ENCODE data around the gene SPHK2.

Gene SPHK2

DNA sequence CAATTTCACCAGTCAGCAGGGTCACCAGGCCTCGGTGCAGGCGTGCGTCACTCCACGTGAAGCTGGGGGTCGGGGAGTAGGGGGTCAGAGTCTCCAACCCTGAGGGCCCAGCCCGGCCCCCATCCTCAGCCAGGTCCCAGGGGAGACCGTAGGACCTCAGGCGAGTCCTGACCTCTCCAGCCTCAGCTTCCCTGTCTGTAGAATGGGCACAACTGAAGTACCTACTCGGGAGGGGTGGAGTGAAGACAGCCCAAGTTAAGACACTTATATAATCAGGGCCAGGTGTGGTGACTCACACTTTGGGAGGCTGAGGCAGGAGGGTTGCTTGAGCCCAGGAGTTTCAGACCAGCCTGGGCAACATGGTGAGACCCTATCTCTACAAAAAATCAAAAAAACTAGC, 15.5 kb upstream of the SPHK2 start:
- no peak for FAIRE-seq

- no peak for FAIRE-seq
These were observed 12.6 kb upstream of the SPHK2 start, which contains the start of gene SPACA4 for GRCh38 chr19:48606463-48607358. Gene SPACA4 (plus strand): TSS chr19:48606742. CDS start chr19:48606979, 237 bp downstream.

DNA sequence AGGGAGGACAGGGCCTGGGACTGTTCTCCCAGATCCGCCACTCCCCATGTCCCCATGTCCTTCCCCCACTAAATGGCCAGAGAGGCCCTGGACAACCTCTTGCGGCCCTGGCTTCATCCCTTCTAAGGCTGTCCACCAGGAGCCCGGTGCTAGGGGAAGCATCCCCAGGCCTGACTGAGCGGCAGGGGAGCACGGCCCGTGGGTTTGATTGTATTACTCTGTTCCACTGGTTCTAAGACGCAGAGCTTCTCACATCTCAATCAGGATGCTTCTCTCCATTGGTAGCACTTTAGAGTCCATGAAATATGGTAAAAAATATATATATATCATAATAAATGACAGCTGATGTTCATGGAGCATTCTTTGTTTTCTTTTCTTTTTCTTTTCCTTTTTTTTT, 11.9 kb upstream of the SPHK2 start:
- no peak for FAIRE-seq

- FAIRE-seq, result no peak
These were observed 10.5 kb upstream of the SPHK2 start for GRCh38 chr19:48608798-48609263.

DNA sequence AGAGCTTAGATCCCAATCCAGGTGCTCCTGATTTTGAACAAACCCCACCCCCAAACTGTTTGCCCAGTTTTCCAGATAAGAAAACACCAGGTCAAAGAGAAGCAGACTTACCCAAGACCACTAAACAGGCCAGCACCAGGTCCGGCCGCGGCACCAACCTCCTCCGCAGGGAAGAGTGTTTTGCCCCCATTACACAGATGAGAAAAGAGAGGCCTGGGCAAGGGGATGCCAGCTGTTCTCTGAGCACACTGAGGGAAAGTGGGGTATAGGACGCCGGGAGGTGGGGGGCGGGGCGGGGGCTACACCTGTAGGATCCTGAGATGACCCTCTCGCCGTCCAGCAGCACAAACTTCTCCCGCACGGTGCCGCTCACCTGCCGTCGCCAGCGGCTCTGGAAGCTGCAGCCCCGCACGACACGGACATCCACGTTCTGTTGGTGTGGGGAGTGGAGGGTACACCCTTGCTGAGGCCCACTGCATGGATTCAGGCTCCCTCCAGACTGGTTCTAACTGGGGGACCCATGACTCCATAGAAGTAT, 9.7 kb upstream of the SPHK2 start:
- FAIRE-seq, result no peak

DNA sequence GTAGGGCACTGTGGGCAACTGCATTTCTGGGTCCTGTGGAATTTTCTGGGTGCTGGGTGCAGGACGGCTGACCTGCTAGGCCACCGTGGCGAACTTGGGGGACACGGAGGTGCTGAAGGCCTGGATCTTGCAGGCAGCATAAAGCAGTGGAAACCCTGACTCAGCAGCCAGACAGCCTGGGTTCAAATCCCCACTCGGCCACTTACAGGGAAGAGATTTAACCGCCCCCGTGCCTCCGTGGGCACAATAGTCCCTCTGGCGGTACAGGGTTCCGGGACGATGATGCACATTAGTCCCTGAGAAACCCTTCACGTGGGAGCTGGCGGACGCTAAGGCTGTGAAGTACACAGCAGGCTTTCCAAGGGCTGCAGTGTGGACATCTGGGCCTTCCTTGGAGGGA, 7.4 kb upstream of the SPHK2 start:
- FAIRE-seq, result no peak

- no peak for FAIRE-seq
These were observed 6.1 kb upstream of the SPHK2 start for GRCh38 chr19:48613024-48613851.

DNA sequence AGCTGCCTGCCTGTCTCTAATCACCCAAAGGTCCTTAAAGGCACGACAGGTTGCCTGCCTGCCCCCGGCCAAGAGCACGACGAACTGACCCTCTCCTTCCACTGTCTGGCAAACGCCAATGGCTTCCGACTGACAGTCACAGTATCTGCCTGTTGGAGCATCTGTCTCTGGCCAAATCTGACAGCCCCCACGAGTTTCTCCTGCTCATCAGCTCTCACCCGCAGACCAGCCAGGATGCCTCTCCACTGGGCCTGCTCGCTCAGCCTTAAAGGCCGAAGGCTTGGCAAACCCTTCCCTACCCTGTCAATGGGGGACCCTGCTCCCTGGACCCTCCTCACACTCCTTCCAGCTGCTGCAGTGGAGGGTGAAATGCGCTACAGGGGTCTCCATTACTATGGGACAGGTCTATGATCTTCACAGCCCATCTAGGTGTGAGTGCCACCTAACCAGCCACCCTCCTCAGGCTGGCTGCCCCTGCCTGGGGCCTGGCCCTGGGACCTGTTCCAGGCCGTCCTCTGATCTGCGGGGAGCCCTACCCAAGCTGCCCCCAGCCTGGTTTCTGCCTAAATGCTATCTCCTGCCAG, 5.4 kb upstream of the SPHK2 start:
- FAIRE-seq, result no peak

DNA sequence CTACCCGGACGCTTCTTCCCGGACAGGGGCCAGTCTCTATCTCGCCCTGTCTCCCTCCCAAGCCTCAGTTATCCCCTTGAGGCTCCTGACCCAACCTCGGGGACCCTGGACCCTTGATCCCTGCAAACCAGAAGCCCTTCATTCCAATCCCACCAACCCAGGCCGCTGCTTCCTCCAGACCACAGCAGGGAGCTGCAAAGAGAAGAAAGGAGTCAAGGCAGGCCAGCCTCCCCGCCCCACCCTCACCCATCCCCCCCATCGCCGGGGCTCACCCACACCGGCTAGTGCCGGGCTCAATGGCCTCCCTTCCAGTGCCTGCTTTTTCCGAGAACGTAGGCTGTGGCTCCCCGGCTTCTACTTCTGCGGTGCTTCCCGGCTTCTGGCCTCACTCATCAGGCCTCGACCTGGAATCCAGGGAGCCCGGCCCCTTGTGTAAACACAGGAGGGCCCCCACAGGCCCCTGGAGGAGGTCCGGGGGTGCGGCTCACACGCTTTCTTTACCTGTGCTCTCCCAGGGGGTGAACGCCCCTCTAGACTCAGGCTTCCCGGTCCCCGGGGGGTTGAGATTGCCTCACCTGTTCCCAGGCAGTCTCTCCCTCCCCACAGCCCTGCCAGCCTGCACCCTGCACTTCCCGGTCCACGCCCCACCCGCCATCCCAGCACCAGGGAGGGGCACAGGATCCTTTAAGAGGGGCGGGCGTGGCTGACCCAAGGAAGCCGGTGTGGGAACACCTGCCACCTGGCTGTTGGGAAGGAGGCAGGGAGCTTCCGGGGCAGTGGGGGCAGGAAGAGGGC, 4.7 kb upstream of the SPHK2 start, which contains the start of gene FAM83E:
FAM83E (minus strand) TSS at position 641 of the 795 bp plus-strand sequence. CDS start 1,704 bp downstream, outside the sequence.
- FAIRE-seq, result no peak

DNA sequence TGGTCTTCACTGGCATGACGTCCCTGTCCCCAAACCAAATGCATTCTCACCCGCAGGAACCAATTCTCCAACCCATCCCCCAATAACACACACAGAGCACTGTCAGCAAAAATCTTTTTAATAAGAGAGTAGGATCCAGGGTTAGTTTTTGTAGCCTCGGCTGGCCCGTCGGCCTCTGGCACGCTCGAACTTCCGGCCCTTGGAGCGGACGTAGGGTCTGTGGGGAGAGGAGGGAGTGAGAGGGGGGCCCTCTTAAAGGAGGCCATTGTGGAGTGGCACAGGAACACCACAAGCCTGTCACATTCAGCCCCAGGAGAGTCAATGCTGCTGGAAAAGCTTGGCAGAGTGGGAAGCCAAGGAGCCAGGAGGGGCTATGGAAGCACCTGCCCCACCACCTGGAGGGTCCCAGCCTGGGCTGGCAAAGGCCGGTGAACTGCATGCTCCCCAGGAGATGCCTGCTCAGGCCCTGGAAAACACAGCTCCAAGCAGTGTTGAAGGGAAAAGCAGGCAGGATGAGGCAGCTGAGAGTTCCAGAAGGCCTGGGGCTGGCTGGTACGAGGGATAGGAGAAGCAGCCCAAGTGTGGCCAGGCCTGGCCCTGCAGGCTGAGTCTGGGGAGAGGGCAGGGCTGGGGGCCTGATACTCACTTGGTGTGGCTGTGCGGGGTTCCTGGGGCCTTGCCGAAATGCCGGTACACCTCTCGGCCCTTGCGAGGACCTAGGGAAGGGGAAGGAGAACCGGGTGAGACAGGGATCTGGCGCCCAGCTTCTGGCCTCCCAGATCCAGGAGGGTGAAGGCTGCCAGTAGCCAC, 3.9 kb upstream of the SPHK2 start:
- no peak for FAIRE-seq

DNA sequence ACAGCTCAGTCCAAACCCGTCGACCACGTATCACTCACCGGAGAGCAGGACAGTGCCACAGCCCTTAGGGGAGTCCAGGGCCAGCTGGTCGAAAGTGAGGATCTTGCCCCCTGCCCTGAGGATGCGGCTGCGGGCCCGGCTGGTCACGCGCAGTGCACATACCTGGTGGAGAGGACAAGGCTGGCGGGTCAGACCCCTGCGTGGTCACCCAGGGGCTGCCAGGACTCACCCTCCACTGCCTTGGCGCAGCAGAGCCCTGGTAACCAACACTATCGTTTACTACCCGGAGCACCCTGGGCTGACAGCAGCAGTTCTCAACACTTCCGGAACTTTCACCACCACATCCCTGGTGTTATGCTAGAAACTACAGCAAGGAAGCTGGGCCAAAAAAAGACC, 3.3 kb upstream of the SPHK2 start:
- FAIRE-seq, result no peak

DNA sequence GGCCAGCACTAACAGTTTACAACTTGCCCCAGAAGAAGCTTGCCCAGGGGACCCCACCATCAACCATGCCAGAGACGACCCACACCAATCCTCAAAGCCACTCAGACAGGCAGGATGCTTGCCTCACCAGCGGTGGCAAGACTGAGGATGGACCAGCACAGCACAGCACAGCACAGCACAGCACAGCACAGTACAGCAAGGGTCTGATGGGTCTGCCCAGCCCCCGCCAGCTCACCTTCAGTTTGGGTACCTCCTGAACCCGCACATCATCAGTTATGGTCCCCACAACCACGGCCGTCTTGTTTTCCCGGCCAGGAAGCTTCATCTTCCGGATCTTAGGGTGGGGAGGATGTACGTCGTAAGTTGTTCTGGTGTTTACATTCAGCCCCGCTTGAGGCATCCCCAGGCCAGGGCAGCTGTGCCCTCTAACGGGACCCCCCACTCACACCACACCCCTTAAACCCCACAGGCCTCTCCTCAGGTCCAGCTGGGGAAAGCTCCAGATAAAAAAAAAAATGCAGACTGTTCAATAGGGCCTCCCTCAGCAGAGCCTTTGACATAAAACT, 2.7 kb upstream of the SPHK2 start:
- no peak for FAIRE-seq

DNA sequence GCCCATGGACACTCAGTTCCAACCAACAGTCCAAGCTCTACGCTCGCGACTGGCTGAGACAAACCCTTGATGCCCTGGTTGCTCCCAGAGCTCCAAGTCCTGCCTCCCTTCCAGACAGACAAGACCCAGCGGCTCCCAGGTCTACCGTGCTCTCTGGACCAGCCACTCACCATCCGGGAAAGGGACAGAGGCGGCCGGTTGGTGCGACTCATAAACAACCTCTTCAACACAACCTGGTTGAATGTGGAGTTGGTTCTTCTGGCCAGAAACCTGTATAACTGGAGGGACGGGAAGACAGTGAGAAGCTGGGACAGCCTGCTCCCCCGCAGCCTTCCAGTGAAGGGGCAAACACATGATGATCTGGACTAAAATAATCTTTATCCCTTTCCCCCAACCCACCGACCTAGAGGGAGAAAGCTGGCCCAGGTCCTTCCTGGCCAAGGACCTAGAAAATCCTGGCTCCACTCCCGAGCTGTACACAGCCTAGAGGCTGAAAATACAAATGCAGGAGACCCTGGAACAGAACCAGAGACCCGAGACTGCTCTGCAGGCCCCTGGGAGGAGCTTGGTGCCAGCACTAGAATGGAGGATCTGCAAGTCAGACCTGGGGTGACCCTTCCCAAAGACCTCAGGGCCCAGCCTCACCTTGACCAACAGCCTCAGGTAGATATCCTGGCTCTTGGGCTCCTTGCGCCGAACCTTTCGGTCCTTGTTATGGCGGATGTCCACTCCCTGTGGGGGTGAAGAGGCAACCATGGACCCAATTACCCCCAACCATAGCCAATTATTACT, 2.0 kb upstream of the SPHK2 start:
- no peak for FAIRE-seq

DNA sequence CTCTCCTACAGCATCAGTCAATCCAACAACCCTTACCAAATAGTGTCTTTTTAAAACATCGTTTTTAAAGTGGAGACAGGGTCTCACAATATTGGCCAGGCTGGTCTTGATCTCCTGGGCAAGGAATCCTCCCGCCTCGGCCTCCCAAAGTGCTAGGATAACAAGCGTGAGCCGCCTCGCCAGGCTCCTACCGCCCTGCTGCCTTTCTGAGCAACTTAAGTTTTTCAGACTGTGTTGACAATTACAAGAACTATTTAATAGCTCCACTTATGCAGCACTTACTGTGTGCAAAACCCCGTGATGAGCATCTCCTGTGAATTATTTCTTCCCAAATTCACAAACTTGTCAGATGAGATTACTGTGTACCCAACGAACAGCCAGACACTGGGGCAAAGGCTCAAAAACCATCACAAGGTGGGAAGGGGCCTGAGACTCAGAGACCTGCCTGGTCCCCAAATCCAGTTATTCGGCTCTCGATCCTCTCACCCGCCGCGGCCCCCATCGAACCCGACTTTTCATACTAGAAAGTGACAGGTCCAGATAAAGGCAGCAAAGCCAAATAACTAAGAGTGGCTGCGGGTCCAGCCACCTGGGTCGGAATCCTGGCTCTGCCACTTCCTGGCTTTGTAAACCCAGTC, 909 bp upstream of the SPHK2 start:
- FAIRE-seq, result no peak

DNA sequence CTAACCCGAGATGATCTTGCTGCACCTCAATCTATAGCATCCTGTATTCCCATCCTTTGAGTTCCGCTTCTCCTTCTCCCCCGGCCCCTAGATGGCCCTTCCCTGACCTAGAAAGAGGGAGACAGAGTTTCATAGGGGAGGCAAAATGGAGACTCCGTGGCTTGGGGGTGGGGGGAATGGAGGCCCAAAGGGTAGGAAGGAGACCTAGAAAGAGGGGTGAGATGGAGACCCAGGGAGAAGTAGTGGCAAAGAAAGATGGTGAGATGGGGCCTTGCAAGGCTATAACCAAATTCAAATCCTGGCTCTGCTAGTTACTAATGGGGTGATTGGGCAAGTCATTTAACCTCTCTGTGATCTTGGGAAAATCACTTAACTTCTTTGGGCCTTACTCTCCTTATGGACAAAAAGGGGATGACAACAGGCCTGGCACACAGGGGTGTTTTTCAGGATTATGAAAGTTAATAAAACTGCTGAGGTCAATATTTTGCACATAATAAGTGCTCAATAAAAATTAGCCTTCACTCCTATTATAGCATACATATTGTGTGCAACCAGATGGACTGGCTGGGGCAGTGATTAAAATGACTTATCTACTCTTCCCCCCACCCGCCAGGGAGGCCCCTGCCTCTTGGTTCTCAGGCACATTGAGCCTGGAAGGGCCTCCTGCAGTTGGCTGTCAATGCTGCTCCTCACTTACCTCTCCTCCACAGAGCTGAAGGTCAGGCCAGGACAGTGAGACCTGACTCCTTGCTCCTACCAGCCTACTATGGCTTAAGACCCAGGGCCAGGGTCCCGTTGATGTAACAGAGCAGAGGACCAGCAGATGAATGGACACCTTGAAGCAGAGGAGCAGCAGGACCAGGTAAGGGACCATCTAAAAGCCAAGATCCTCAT, 633 bp downstream of the SPHK2 start:
- FAIRE-seq, result no peak

DNA sequence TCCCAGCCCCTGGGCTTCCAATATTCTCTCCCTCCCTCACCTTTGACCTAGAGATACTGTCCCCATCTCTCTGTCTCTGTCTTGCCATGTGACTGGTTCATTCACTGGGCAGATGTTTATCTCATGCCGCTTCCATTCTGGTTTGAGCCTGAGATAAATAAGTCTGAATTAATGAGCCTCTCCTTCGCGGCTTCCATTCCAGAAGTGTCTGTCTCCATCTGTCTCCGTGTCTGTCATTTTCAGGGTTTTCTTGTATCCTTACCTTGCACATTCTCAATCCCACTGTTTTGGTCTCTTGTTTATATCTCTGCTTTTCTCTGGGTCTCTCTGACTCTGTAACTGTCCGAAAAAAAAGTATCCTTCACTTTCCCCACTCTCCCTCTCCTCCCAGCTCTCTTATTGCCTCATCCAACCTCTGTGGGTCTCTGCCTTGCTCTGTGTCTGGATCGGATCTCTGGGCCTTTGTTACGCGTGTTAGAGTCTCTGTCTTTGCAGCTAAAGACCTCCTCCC, 4.3 kb downstream of the SPHK2 start:
- no peak for FAIRE-seq

DNA sequence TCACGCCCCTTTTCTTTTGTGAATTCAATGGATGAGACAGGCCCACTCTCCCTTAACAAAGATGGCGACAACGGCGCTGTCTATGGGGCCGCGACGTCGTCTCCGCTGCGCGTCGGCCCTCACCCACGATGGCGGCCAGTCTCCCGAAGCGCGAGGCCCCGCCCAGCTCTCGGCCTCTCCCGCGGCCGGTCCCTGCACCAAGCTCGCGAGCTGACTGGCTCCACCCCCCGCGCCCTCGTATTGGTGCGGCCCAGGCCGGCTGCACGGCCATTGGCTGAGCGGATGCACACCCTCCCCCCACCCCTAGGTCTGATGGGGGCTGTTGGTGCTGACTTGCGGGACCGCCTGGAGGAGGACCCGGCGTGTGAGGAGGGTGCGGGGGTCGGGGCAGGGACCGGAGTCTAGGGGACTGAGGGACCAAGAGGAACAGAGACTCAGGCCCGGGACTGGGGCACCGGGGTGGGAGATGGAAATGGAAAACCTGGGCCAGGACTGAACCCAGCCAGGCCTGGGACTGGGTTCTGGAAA, 4.8 kb downstream of the SPHK2 start:
- FAIRE-seq, result peak; percentile 93

Data from TTC549 (cell line).